Activated gamma-delta T cell (primary cell): ENCODE data around the gene TRIM10.
"Not testable (repeated sequence)": the region's sequence is repeated elsewhere in the genome, so short reads cannot be mapped to it uniquely, and the experiment has no call there.

Experiments
- DNase-seq: peaks from one replicate; lab custom pipeline; 2025; lab: John Stamatoyannopoulos, UW

TRIM10 gene

DNA sequence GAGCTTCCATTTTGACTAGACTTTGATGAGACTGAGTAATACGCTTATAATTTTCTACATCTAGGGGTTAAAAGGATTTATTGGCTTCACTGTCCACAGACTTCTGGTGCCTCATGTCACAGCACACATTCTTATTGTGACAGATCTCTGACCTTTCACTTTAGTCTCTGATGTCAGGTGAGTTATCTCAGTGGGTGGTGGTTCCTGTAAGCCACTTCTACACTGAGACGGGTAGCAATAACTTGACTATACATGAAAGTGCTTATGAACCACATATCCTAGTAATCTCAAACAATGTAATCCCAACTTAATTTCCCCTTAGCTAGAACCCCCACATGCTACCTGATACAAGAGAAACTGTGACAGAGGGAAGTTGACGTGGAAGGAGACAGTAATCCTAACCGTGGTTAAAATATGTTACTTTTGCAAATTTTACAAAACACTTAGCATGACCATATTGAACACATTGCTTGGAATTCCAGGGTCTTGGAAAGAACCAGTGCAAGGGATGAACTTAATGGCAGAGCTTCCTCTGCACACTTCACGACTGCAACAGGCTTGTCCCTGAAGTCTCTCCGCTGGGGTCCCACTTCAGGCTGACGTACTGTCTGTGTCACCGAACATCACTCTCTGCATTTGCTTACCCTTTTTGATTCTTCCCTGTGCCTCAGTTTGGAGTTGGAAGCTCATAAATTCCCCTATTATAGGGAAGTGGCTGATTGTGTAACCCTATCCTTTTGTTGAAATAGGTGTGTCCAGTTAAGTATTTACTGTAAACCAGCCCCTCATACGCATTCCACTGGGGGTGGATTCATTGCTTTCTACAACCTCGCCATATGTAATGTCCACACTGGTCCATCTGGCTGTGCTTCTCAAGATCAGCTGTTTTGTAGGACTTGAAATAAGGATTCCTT lies 31.5 kb downstream of the TRIM10 start:
- DNase-seq: no peak

DNA sequence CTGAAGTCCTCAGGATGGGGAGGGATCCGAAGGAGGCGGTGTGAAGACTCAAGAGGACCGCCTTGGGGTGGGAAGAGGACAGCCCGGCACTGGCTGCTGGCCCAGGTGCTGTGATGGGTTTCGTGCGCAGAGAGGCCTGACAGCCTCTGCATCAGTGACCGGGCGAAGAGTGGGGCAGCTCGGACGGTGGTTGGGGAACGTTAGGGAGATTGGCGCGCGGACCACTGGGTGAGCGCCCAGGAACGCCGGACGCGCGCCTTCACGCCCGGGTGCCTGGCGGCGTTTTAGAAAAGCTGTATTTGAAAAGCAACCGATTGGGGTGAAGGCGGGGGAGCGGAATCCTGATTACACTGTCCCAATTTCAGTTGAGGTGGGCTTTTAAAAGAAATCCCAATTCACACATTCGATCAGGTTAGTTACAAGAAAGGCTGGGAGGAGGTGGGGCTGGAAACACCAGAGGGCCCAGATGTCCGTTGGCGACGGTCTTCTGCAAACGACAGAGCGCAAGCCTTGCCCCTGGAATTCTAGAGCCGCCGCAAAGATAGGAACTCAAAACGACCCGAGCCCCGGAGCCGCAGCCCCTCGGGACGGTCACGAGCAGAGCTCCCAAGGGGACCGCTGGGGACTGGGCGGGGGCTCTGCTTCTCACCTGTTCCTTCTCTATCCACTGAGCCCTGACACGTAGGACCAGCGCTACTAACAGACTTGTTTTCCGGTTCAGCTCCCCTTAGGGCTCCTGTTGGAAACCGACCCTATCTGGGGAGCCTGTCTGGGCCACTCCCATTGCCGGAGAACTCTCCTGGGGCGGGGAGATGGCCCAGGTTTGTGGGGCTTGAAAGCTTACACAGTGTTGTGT lies 33.5 kb downstream of the TRIM10 start:
- DNase-seq: no peak

DNA sequence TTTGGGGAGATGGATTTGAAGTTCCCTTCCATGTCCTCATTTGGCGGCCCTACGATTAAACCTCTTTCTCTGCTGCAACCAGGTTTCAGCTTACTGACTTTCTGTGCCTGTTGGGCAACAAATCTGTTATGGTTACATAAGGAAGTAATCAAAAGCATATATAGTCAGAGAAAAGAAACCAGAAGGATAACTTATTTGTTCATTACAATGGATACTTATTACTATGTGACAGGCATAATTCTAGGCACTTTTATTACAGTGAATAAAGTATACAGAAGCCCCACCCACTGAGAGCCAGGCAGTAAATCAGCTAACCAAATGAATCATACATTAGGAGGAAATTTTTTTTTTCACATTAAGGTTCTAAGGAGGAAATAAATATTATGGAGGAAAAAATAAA lies 38.5 kb downstream of the TRIM10 start:
- no peak for DNase-seq

DNA sequence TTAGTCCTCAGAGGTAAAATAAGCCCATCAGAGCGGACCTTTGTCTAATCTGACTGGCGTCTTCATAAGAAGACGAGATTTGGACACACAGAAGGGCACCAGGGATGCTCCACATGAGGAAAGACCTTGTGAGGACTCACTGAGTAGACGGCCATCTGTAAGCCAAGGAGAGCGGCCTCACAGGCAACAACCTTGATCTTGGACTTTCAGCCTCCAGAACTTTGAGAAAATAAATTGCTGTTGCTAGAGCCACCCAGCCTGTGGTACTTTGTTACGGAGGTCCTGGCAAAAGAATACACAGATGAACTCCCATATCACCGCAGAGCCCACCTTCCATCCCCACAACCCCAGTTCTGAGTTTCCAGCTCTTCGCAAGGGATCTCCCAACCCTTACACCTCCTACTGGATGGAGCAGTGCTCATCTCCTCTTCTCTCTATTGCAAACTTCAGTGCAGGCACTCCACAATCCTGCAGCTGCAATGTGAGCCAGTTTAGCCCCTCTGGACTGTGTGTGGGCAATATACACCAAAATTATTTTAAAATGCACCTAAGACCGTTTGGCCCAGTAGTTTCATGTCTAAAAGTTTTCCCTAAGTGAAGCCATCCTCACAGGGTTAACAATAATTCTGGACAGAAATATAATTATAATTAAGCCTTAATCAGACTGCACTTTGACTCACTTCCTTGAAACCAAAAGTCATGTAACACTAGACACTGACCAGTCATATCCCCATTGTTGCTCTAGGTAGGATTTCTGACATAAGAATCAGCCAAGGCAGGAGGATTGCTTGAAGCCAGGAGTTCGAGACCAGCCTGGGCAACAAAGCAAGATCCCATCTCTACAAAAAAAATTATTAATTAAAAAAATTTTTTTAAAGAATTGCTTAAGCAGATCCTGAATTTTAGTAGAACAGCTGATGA lies 39.3 kb downstream of the TRIM10 start:
- no peak for DNase-seq

DNA sequence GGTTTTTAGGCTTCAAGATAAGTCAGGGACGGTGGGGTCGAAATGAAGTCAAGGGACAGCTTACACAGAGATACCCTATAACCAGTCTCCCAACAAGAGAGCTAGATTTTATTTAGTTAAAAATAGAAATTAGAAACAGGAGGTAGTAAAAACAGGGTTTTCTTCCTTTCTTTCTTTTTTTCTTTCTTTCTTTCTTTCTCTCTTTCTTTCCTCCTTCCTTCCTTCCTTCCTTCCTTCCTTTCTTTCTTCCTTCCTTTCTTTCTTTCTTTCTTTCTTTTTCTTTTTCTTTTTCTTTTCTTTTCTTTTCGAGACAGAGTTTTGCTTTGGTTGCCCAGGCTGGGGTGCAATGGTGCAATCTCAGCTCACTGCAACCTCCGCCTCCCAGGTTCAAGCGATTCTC lies 42.3 kb downstream of the TRIM10 start:
- DNase-seq: not testable (repeated sequence)

DNA sequence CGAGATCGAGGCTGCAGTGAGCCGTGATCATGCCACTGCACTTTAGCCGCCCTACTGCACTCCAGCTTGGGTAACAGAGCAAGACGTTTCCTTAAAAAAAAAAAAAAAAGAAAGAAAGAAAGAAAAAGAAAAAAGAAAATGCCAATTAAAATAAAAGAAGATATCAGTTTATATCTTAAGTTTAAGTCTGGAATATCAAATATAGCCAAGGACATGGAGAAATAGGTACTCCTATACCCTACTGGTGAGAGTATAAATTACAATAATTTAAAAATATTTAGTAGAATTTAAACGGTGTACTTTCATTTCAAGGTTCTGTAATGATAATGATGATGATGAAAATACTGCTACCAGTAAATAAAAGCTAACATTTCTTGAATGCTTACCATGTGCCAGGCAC lies 44.3 kb downstream of the TRIM10 start:
- no peak for DNase-seq

DNA sequence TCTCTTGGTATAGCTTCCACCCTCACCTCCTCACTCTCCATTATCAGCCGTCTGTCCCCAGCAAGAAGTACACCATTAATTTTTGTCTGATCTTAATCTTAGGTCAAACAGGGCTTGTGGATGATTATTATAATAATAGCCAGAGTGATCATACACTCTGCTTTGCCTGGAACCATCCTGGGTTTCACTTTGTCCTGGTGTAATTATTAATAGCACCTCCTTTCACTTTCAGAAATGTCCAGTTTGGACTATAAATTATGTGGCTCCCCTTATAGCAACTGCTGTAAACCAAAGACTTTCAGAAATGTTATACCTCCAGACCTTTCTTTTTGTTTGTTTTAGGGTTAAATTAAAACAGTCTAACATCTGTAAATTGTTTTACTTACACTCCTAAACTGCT lies 47.2 kb downstream of the TRIM10 start:
- DNase-seq: no peak

DNA sequence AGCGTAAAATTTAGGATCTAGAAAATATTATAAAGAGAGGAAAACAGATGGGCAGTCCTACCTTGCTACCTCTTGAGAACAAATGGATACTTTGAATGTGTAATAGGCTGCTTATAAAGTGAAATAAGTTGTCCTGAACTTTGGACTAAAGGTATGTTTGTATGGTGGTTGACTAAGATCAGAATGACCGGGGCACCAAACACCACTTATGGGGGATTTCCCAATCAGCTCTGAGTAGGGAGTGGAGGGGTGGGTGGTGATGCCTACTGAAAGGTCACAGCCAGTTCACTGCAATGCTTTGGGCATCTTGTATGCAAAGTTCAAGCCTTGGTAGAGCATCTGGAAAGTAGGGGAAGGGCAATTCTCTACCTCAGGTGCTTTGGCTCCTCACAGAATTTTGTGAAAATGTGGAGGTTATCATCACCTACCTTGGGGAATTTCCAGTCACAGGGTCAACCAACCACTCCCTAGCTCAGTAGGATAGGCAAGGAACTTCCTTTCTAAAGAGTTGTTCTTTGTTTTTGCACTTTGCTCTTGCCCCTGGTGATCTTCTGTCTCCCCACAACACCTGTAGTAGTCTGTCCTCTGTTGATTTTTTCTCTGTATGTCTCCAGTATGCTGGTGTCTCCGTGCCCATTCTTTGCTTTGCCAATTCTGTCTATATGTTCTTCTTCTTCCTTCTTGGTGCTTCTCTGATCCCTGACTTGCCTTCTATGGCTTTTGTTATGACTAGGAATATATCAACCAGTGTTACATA lies 47.8 kb downstream of the TRIM10 start, which contains the start of gene TRIM31:
Gene TRIM31, minus strand, starts transcription at position 88 of the 757 bp plus-strand sequence. CDS start 285 bp downstream, outside the sequence.
- no peak for DNase-seq

DNA sequence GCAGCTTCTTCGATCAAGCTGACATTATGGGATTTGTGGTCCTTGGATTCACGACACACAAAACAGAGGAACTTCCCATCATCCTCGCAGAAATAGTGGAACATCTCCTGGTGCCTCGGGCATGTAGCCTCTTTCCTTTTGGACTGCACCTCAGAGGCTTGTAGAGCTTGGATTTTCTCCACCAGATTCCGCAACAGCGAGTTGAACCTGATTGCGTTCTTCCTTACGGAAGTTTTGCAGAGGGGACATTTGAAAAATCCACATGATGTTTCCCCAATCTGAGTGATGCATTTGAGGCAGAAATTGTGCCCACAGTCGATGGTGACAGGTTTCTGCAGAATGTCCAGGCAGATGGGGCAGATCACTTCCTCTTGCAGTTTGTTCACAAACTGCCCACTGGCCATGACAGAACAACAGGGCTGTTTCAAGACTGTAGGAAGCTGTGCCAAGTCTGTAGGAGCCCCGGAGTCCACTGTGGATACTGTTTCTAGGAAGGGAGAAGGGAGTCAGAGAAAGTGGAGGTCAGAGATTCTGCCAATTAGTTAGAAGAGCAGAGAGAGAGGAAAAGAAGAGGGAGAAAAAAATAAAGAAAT lies 48.5 kb downstream of the TRIM10 start:
- DNase-seq: no peak

DNA sequence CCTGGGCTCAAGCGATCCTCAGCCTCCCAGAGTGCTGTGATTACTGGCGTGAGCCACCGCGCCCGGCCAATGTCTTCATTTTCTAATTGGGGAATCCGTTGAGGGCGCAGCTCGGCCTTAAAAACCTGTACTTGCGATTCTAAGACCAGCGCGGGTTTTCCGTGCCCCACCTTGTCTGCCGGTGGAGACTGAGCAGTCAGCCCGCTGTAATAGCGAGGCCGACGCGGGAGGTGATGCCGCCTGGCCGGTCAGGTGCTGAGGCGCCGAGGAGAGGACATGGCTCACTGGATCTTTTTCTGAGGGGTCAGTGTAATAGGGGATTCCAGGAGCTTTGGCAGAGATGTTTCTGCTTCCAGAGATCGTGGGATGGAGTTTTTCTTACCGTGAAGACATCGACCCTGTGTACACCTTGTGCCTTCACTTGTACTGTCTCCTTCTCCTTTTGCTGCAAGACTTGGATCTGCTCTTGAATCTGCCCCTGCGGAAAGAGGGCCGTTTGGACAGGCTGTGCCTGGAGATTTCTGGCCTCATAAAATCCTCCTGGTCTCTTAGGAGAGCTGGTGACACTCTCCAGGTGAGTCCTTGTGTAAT lies 49.6 kb downstream of the TRIM10 start:
- DNase-seq: no peak

DNA sequence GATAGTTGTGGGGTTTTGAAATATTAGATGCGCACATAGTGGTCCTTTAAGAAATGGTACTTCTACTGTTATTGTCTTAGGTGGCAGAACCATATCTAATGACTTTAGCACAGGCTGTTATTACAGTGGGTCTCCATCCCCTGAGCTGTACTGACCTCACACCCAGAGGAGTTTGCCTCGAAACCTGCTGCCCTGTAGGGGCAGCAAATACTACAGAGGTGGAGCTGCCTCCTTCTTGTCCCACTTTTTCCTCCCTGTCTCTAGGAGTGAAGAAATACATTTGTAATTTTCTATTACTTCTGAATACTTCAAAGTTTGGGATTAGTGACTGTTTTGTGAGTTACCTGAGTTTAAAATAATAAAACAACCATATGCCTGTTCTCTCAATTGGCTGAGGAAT lies 56.4 kb downstream of the TRIM10 start:
- no peak for DNase-seq

DNA sequence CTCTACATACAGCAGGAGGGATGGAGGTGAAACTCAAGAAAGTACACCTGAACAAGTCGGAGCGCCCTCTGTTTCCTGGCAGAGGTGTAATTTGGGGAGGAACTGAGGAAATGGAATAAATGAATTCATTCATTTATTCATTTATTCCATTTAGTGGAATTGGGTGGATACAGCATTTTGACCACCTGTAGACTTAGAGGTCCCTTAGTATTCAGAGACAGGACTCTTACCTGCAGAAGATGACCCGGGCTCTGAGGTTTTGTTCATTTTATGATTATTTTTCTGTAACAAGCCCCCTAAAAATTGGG lies 57.2 kb downstream of the TRIM10 start:
- no peak for DNase-seq

DNA sequence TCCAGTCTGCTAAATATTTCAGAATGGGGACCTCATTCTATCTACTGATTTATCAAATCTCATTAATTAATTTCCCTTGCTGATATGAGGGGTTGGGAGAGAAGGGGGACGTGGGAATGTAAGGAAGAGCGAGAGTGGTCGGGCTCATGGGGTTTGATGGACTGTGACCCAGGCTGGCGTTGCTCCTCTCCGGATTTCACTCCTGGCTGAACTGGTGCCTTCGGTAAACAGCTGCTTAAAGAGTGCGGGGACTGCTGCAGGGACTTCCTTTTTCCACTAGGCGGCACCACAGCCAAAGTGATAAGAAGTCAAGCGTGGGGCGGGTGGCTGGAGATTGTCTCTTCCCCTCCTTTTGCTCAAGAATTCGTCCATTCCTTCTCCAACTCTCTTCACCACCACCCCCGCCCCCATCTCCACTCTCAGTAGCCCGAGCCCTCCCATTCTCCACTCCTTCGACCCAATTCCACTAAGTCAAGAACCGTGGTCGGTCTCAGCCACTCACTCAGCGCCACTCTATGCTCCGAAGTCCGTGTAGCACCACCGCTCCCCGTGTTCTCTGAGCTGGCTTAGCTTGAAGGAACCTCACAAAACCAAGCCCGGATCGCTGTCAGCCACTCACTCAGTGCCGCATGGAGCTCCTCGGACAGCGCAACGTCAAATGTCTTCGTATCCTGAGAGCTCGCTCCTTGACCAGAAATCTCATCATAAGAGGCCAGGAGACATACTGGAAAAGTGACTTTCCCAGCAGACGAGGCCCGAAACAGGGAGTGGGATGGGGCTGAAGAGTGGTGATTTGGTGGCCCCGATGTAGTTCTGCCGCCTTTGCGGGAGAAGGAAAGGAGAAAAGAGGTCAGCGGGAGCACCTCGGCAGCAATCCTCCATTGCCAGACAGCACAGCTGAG lies 57.8 kb downstream of the TRIM10 start:
- no peak for DNase-seq

DNA sequence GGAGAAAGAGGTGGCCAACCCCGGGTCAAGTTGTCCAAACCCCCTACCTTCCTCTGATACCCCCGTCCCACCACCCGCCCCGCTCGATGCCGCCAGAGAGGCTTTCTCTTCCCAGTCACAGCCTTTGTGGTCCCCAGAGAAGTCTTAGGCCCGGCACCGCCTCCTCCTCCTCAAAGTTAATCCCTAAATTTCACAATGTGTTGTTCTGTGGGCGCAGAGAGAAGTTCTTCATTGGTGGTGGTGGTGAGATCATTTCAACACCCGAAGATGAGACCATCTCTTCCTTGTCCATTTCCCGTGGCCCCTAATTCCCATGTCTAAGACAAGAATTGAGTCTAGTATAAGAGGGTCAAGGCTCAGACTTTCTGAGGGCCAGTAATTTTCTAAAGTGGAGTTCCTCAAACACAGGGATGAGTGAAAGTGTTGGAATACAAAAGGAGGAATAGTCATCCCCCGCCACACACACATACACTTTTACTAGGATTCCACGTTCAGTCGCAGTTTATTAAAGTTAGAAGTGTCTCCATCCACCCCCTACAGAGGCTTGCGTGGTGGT lies 58.5 kb downstream of the TRIM10 start:
- no peak for DNase-seq
